Karpas-422 (cell line): ENCODE results near the gene MTMR12. TPM values are rescaled to one million over a fixed set of nuclear protein-coding genes. Genes with fewer than 3 reads are reported as not detected.

Experiments
- DNase-seq: peaks from one replicate; pipeline ENCODE4 v3.0.0-alpha.2; 2015
- H2AFZ ChIP-seq: fragments of 200-600 bp; sonication (generic); 2 replicates; pipeline ENCODE4 v1.6.1; 2014; ENCODE audit warnings: antibody characterized with exemption, low read length, mixed read lengths
- H3K27ac ChIP-seq: fragments of 200-600 bp; sonication (generic); 2 replicates; pipeline ENCODE4 v1.5.1; 2014; ENCODE audit warnings: mild to moderate bottlenecking, low read length, moderate library complexity
- H3K27me3 ChIP-seq: fragments of 200-600 bp; sonication (generic); 2 replicates; pipeline ENCODE4 v1.6.1; 2014; ENCODE audit warnings: low read length, mixed read lengths
- H3K36me3 ChIP-seq: fragments of 200-600 bp; sonication (generic); 2 replicates; pipeline ENCODE4 v1.6.1; 2014; ENCODE audit warnings: low read length, mixed read lengths; ENCODE audit not compliant: insufficient read depth
- H3K4me1 ChIP-seq: fragments of 200-600 bp; sonication (generic); 2 replicates; pipeline ENCODE4 v1.6.1; 2014; ENCODE audit warnings: mild to moderate bottlenecking, low read length, mixed read lengths
- H3K4me2 ChIP-seq: fragments of 200-600 bp; sonication (generic); 2 replicates; pipeline ENCODE4 v1.6.1; 2014; ENCODE audit warnings: low read length, low read depth, mild to moderate bottlenecking; ENCODE audit not compliant: poor library complexity, severe bottlenecking
- H3K4me3 ChIP-seq: fragments of 200-600 bp; sonication (generic); 2 replicates; pipeline ENCODE4 v1.5.1; 2014; ENCODE audit warnings: mild to moderate bottlenecking, antibody characterized with exemption, low read length, mixed read lengths
- H3K79me2 ChIP-seq: fragments of 200-600 bp; sonication (generic); 2 replicates; pipeline ENCODE4 v1.6.1; 2014; ENCODE audit warnings: mild to moderate bottlenecking, low read length, mixed read lengths
- H3K9ac ChIP-seq: fragments of 200-600 bp; sonication (generic); 2 replicates; pipeline ENCODE4 v1.6.0; 2014; ENCODE audit warnings: low read length
- H3K9me2 ChIP-seq: fragments of 200-600 bp; sonication (generic), shearing (Covaris generic); replicated peaks from 2 replicates; pipeline ENCODE4 v1.6.0; 2014; ENCODE audit warnings: mild to moderate bottlenecking, low read length, moderate library complexity; ENCODE audit not compliant: insufficient read depth
- H3K9me3 ChIP-seq: fragments of 300-700, 200-600 bp; sonication (generic); 2 replicates; pipeline ENCODE4 v1.6.1; 2014; ENCODE audit warnings: low read length, mixed read lengths
- H4K20me1 ChIP-seq: fragments of 200-600 bp; sonication (generic); 2 replicates; pipeline ENCODE4 v1.6.1; 2014; ENCODE audit warnings: mild to moderate bottlenecking, antibody characterized with exemption, low read length, low read depth; ENCODE audit not compliant: insufficient read depth
- total RNA-seq: library from RNA; depleted of rRNA; stranded (reverse); fragments of >200 nt; shearing (Covaris generic); gene quantifications from 2 replicates; pipeline ENCODE4 v1.2.3, GENCODE V29; 2014; ENCODE audit warnings: low replicate concordance

The MTMR12 gene
- total RNA-seq, 1 experiment from 2014 or later = 126 TPM

GRCh38 chr5:32331217-32331934 is 18.6 kb upstream of the MTMR12 start:
- H3K4me2 ChIP-seq = no peak overlapping the region
- no peaks in the 10 kb centered on the region for H3K9me3 ChIP-seq
- H3K4me3 ChIP-seq = no peak overlapping the region
- no peaks in the 10 kb centered on the region for H3K9me2 ChIP-seq
- H3K27me3 ChIP-seq = no peaks in the 10 kb centered on the region; the same call in 1 of the 2 replicates
- no peak overlapping the region for H3K27ac ChIP-seq
- no peaks in the 10 kb centered on the region for H3K36me3 ChIP-seq
- no peak overlapping the region for H3K9ac ChIP-seq
- no peak overlapping the region for H2AFZ ChIP-seq
- DNase-seq = no peak
- no peaks in the 10 kb centered on the region for H4K20me1 ChIP-seq
- peaks cover 3% of the 10 kb centered on the region for H3K4me1 ChIP-seq
- no peaks in the 10 kb centered on the region for H3K79me2 ChIP-seq

DNA sequence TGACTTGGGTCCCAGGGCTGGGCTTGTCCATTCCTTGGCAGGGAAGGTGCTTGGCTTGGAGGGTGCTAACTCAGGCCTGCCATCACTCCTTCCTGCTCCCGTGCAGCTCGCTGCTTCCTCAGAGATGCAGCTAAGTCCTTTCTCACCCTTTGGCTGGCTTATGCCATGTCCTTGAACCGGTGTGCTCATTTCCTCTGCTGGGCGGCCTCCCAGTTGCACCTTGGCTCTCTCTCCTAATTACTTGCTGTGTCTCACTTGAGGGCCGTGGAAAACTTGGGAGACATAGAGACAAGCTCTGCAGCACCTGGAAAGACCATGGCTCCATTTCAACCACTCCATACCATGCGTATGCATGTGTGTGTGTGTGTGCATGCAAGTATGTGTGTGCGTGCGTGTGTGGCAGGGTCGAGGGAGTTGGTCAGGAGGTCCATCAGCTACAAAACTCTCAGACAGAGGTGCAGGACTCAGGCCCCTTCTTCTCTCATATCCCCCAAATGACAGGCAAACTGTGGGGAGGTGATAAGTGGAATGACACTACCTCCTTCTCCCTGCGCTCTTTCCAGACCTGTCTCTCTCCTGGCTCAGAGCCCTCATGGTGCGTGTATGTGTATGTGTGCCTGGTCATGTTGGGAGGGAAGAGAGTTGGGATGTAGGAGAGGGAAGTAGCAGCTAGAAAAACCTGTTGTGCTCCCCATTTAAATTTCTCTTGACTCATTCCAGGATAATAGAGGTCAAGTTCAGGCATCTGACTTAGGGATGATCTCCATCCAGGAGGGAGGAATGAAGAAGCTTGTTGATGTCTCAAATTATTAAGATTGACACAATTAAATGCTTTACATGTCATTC is 17.6 kb upstream of the MTMR12 start:
- Histone ChIP-seq H3K4me3 (no peak overlapping the region), H2AFZ (no peak overlapping the region), H3K36me3 (no peaks in the 10 kb centered on the region), H4K20me1 (no peaks in the 10 kb centered on the region), H3K27me3 (no peaks in the 10 kb centered on the region; the same call in 1 of the 2 replicates), H3K79me2 (no peaks in the 10 kb centered on the region), H3K4me1 (peaks cover 4% of the 10 kb centered on the region), H3K9me3 (no peaks in the 10 kb centered on the region), H3K27ac (no peak overlapping the region), H3K9me2 (no peaks in the 10 kb centered on the region), H3K9ac (no peak overlapping the region), H3K4me2 (no peak overlapping the region)
- no peak for DNase-seq

DNA sequence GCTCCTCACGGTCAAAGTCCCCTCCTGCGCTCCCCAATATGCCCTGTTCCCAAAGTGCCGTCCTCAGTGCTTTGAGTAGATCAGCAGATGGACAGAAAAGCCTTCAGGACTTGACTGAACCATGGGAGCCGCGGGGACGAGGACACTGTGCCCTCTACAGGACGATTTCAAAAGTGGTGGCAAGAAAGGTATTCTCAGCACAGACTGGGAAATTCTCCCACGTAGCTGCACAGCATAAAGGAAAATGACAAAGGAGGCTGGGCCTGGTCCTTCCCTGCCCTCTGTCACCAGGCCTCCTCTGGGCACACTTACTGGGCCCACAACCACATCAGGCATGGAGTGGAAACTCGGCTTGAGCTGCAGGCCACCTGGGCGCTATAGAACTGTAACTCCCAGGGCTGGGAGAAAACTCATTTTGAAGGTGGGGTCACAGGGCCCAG is 16.7 kb upstream of the MTMR12 start:
- H3K27ac ChIP-seq = no peak overlapping the region
- H3K9ac ChIP-seq = peak overlapping the region; percentile 28; the same call in 1 of the 2 replicates
- DNase-seq = peak; percentile 88
- no peaks in the 10 kb centered on the region for H3K9me3 ChIP-seq
- H3K79me2 ChIP-seq = no peaks in the 10 kb centered on the region
- H4K20me1 ChIP-seq = no peaks in the 10 kb centered on the region
- no peak overlapping the region for H3K4me2 ChIP-seq
- no peaks in the 10 kb centered on the region for H3K9me2 ChIP-seq
- H3K36me3 ChIP-seq = no peaks in the 10 kb centered on the region
- no peaks in the 10 kb centered on the region for H3K27me3 ChIP-seq
- H3K4me3 ChIP-seq = no peak overlapping the region
- H3K4me1 ChIP-seq = peaks cover 11% of the 10 kb centered on the region
- peak overlapping the region; percentile 94 for H2AFZ ChIP-seq

- no peaks in the 10 kb centered on the region for H4K20me1 ChIP-seq
These were observed 13.6 kb upstream of the MTMR12 start for GRCh38 chr5:32326216-32326772.

GRCh38 chr5:32325616-32326015 is 12.9 kb upstream of the MTMR12 start:
- no peaks in the 10 kb centered on the region for H3K9me2 ChIP-seq
- H3K4me2 ChIP-seq = no peak overlapping the region
- H3K4me1 ChIP-seq = peaks cover 11% of the 10 kb centered on the region
- DNase-seq = no peak
- no peak overlapping the region for H3K9ac ChIP-seq
- no peaks in the 10 kb centered on the region for H4K20me1 ChIP-seq
- no peaks in the 10 kb centered on the region; the same call in 1 of the 2 replicates for H3K9me3 ChIP-seq
- no peaks in the 10 kb centered on the region for H3K79me2 ChIP-seq
- H3K4me3 ChIP-seq = no peak overlapping the region
- no peaks in the 10 kb centered on the region for H3K36me3 ChIP-seq
- no peak overlapping the region for H2AFZ ChIP-seq
- no peaks in the 10 kb centered on the region for H3K27me3 ChIP-seq
- no peak overlapping the region for H3K27ac ChIP-seq

More at GRCh38 chr5:32326216-32326772, 13.6 kb upstream of the MTMR12 start:
- no peak overlapping the region for H3K4me2 ChIP-seq
- H3K27ac ChIP-seq = no peak overlapping the region
- no peaks in the 10 kb centered on the region for H3K36me3 ChIP-seq
- H3K79me2 ChIP-seq = no peaks in the 10 kb centered on the region
- H2AFZ ChIP-seq = no peak overlapping the region
- no peaks in the 10 kb centered on the region; the same call in 1 of the 2 replicates for H3K9me3 ChIP-seq
- DNase-seq = no peak
- no peaks in the 10 kb centered on the region for H3K9me2 ChIP-seq
- H3K4me1 ChIP-seq = peaks cover 11% of the 10 kb centered on the region
- H3K27me3 ChIP-seq = no peaks in the 10 kb centered on the region
- H3K4me3 ChIP-seq = no peak overlapping the region
- no peak overlapping the region for H3K9ac ChIP-seq

DNA sequence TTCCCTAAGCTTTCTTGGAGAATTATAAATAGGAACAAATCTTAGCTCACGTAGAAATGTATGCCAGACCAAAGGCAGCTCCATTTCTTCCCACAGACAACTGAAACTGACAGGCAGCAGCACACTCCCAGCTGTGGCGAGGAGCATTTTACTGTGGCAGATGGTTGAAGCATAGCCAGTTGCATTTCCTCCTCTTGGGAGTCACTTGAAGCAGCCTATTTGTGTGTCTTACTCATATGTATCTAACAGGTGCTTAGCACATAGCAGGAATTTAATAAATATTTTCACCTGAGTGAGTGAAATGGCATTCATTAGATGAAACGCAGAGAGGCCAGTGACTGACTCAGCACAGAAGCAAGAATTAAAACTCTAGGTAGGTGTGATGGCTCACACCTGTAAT is 12.3 kb upstream of the MTMR12 start:
- no peaks in the 10 kb centered on the region; the same call in 1 of the 2 replicates for H3K9me3 ChIP-seq
- DNase-seq = peak; percentile 75
- no peaks in the 10 kb centered on the region for H3K79me2 ChIP-seq
- H4K20me1 ChIP-seq = no peaks in the 10 kb centered on the region
- no peak overlapping the region for H2AFZ ChIP-seq
- H3K4me1 ChIP-seq = peaks cover 11% of the 10 kb centered on the region
- no peaks in the 10 kb centered on the region for H3K9me2 ChIP-seq
- H3K36me3 ChIP-seq = no peaks in the 10 kb centered on the region
- H3K27ac ChIP-seq = no peak overlapping the region
- H3K4me2 ChIP-seq = peak overlapping the region; percentile 26
- no peaks in the 10 kb centered on the region for H3K27me3 ChIP-seq
- no peak overlapping the region for H3K4me3 ChIP-seq
- no peak overlapping the region for H3K9ac ChIP-seq

DNA sequence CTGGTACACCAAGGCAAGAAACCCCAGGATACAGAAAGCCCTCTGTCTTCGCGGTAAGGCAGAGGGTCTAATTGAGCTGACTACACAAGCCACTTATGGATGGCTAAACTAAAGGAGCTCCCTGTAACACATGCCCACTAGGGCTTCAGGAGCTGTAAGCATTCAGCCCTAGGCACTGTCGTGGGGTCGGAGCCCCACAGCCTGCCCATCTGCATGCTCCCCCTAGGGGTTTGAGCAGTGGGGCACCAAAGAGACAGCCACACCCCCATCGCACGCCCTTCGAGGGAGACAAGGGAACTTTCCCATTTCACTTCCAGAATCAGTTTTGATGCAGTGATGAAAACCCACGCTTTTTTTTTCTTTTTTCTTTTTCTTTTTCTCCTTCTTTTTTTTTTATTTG is 11.0 kb upstream of the MTMR12 start:
- no peak overlapping the region for H3K9ac ChIP-seq
- no peak for DNase-seq

DNA sequence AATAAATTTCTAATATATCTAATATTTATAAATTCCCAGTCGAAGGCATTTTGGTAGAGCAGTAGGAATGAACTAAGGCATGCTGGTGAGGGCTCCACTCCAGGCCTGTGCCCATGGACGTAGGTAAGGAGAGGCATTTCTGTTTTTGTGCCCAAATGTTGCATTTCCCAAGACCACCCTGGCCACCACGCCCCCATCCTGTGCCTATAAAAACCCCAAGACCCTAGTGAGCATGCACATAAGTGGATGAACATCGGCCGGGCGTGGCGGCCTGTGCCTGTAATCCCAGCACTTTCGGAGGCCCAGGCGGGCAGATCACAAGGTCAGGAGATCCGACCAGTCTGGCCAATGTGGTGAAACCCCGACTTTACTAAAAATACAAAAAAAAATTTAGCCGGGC is 10.1 kb upstream of the MTMR12 start:
- Histone ChIP-seq H3K9me3 (no peaks in the 10 kb centered on the region; the same call in 1 of the 2 replicates), H4K20me1 (no peaks in the 10 kb centered on the region), H3K9me2 (no peaks in the 10 kb centered on the region), H3K27ac (no peak overlapping the region), H2AFZ (no peak overlapping the region), H3K9ac (no peak overlapping the region), H3K4me3 (no peak overlapping the region), H3K4me1 (peaks cover 8% of the 10 kb centered on the region), H3K4me2 (no peak overlapping the region), H3K79me2 (no peaks in the 10 kb centered on the region), H3K27me3 (no peaks in the 10 kb centered on the region), H3K36me3 (no peaks in the 10 kb centered on the region)
- DNase-seq = no peak

More for the DNA sequence above, 11.0 kb upstream of the MTMR12 start:
- no peaks in the 10 kb centered on the region for H3K36me3 ChIP-seq
- no peaks in the 10 kb centered on the region for H3K27me3 ChIP-seq
- H3K9me2 ChIP-seq = no peaks in the 10 kb centered on the region
- peaks cover 8% of the 10 kb centered on the region for H3K4me1 ChIP-seq
- H2AFZ ChIP-seq = no peak overlapping the region
- no peak overlapping the region for H3K27ac ChIP-seq
- no peak overlapping the region for H3K4me3 ChIP-seq
- H4K20me1 ChIP-seq = no peaks in the 10 kb centered on the region
- no peaks in the 10 kb centered on the region for H3K79me2 ChIP-seq
- no peak overlapping the region for H3K4me2 ChIP-seq
- H3K9me3 ChIP-seq = no peaks in the 10 kb centered on the region; the same call in 1 of the 2 replicates
